ENCODE results near the gene TGFBI. TPM values are rescaled to one million over a fixed set of nuclear protein-coding genes. Genes with fewer than 3 reads are reported as not detected.

The TGFBI gene
- total and polyA plus RNA-seq, 12 donors = 29.6 to 137 (median 50.4) TPM

DNA sequence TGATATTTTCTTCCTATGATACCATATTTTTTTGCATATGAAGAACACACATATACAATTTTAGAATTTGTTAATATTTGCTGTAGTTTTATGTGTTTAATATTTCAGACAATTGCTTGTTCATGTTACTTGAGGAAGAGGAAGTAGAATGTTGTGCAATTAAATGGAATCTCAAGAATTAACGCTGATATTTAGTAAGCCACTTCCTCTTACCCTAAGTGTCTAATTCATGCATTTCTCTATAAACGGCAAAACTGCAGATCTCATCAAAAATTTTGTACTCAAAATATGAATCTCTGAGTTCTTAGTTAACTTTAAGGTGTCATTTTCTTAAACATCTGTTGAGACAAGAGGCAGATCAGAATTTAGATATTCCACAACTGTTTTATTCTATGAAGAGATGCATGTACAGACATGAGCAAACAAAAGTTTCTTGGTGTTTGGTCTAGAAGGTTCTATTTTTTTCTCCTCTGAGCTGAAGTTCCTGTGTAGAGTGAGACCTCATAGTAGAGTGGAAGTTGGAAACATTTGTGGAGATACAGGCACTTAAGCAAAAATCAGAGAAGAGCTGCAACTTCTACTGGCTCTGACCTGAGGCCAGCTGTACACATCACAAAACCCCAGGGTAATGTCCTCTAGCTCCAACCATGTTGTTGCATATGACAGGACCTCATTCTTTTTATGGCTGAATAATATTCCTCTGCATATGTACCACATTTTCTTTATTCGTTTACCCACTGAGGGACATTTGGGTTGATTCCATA is 16.6 kb upstream of the TGFBI start:
- TF ChIP-seq, protein P1, sequence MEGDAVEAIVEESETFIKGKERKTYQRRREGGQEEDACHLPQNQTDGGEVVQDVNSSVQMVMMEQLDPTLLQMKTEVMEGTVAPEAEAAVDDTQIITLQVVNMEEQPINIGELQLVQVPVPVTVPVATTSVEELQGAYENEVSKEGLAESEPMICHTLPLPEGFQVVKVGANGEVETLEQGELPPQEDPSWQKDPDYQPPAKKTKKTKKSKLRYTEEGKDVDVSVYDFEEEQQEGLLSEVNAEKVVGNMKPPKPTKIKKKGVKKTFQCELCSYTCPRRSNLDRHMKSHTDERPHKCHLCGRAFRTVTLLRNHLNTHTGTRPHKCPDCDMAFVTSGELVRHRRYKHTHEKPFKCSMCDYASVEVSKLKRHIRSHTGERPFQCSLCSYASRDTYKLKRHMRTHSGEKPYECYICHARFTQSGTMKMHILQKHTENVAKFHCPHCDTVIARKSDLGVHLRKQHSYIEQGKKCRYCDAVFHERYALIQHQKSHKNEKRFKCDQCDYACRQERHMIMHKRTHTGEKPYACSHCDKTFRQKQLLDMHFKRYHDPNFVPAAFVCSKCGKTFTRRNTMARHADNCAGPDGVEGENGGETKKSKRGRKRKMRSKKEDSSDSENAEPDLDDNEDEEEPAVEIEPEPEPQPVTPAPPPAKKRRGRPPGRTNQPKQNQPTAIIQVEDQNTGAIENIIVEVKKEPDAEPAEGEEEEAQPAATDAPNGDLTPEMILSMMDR (IDR thresholded peaks at IDR 0.05) = no peak
- peak overlapping the region in 4 of 10 donors; percentile 27 to 87 (median 53) for H3K27ac ChIP-seq

DNA sequence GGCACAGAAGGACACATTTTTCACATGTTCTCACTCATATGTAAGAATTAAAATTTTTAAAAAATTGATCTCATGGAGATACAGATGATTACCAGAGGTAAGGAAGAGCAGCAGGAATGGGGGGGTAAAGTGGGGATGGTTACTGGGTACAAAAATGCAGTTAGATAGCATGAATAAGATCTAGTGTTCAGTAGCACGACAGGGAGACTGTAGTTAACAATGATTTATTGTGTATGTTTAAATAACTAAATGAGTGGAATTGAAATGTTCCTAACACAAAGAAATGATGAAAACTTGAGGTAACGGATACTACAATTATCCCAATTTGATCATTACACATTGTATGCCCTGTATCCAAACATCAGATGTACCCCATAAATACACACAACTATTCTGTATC is 15.2 kb upstream of the TGFBI start:
- Histone ChIP-seq H3K4me3 (no peak overlapping the region), H3K27me3 (no peaks in the 10 kb centered on the region), H3K9me3 (no peaks in the 10 kb centered on the region), H3K27ac (peak overlapping the region in 2 of 10 donors; percentile 58 to 87), H3K4me1 (peaks cover 0 to 80% (median 30%) of the 10 kb centered on the region in 9 donors), H3K36me3 (no peaks in the 10 kb centered on the region)
- ATAC-seq (no peak), DNase-seq (no peak)
- intact Hi-C loops (cut with DNase I) = no loop called here
- TF ChIP-seq, protein P1 (IDR thresholded peaks at IDR 0.05) = no peak
- WGBS, 2 donors = 83 to 88% methylated on average over 2 of the region's 2 CpGs

More for the DNA sequence above, 16.6 kb upstream of the TGFBI start:
- peak in 7 of 8 donors; percentile 22 to 65 (median 48) for ATAC-seq
- no peaks in the 10 kb centered on the region for H3K9me3 ChIP-seq
- H3K36me3 ChIP-seq = no peaks in the 10 kb centered on the region
- peaks cover 0 to 68% (median 30%) of the 10 kb centered on the region in 9 donors for H3K4me1 ChIP-seq
- intact Hi-C loops (cut with DNase I) = no loop called here
- no peaks in the 10 kb centered on the region for H3K27me3 ChIP-seq
- H3K4me3 ChIP-seq = no peak overlapping the region
- 29 to 32% methylated on average over 3 of the region's 3 CpGs for WGBS, 2 donors
- no peak for DNase-seq

DNA sequence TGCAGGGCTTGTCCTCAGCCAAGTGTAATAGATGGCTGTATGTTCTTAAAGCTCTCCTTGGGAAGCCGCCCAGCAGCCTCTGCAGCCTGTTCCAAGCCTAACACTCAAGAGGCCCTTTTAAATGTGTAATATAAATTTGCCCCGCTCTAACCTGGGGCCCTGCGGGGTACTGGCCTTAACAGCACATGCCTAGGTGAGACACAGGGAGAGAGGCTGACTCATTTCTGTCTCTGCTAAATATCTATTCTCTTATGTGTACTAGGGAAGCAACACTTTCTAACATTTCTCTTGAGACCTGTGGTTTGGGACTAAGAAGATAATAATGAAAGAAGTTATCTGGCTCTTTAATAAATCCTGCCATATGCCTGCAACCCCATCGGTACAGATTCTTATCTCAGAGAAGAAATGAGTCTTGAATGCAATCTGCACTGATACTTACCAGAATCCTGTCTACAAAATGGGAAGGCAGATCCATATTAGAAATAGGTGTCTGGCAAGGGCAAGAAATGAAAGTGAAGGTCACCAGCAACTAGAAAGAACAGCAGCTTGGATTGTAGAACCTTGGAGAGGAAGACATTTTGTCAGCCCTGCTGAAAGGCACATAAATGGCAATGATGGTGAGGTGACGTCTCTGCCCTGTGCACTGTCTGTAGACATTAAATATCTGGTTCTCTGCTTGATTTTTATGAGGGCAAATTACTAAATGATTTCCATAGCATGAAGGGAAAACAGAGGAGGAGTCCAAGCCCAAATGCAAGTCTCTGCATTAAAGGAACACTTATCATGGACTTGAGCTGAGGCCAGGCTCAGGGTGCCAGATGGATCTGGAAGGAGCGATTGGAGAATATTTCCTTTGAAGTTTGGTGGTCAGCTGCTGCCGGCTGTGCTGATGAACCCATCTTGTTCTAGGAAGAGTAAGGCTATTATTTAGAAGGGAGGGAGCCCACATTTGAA is 14.5 kb upstream of the TGFBI start:
- DNase-seq = no peak
- WGBS, 2 donors = 61 to 68% methylated on average over 7 of the region's 7 CpGs
- TF ChIP-seq, protein P1 (IDR thresholded peaks at IDR 0.05) = no peak
- no peaks in the 10 kb centered on the region for H3K27me3 ChIP-seq
- no peak overlapping the region for H3K4me3 ChIP-seq
- intact Hi-C loops (cut with DNase I) = no loop called here
- ATAC-seq = peak in 4 of 8 donors; percentile 25 to 40 (median 30)
- H3K36me3 ChIP-seq = no peaks in the 10 kb centered on the region
- H3K27ac ChIP-seq = peak overlapping the region in 2 of 10 donors; percentile 35 to 87
- H3K9me3 ChIP-seq = no peaks in the 10 kb centered on the region
- H3K4me1 ChIP-seq = peaks cover 0 to 88% (median 30%) of the 10 kb centered on the region in 9 donors

DNA sequence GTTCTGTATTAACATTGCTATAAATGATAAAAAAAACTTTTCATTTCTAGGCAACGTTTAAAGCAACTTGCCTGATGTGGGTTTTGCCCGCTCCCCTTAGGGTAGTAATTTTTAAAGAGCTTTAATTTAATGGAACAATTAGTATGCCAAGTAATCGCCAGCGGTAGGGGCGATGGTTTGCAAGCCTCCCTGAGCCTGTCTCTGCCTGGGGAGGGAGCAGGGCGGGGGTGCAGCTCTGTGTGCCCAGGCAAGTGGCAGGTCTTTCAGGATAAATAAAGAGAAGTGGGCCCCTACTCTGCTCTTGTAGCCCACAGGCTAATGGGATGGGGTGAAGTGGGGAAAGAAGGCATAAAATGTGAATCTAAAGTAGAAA is 13.8 kb upstream of the TGFBI start:
- intact Hi-C loops (cut with DNase I) = no loop called here
- WGBS, 2 donors = 84 to 93% methylated on average over 6 of the region's 6 CpGs
- H3K27ac ChIP-seq = peak overlapping the region in 2 of 10 donors; percentile 35 to 87
- H3K36me3 ChIP-seq = no peaks in the 10 kb centered on the region
- ATAC-seq = no peak
- DNase-seq = no peak
- no peaks in the 10 kb centered on the region for H3K27me3 ChIP-seq
- peaks cover 6 to 94% (median 36%) of the 10 kb centered on the region in 9 donors for H3K4me1 ChIP-seq
- H3K4me3 ChIP-seq = no peak overlapping the region
- TF ChIP-seq, protein P1 (IDR thresholded peaks at IDR 0.05) = no peak
- H3K9me3 ChIP-seq = no peaks in the 10 kb centered on the region
